ENCODE measurements around the gene ZNF764. TPM values are rescaled to one million over a fixed set of nuclear protein-coding genes. Genes with fewer than 3 reads are reported as not detected.

The ZNF764 gene
- total and polyA plus RNA-seq, 4 donors: 1.6 to 6.8 (median 4.2) TPM

DNA sequence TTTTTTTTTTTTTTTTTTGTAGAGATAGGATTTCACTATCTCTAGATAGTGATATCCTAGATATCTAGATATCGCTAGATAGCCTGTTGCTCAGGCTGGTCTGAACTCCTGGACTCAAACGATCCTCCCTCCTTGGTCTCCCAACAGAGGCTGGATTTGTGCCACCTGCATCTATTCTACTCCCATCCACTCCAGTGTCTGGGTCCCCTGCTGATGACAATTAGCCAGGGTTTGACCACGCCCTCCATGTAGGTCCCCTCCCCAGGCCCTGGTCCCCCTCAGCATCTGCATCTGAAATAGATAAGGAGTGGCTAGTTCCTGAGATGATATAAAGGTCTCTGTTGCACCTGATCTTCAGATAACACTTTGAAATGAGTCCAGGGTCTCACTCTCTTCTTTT is 11.1 kb upstream of the ZNF764 start:
- peaks cover 3 to 20% (median 13%) of the 10 kb centered on the region in 4 donors for H3K4me1 ChIP-seq (ENCODE audit: control insufficient read depth in 4 of 4, insufficient read depth in 4 of 4, low read length in 3 of 4)
- no peak overlapping the region for H3K27ac ChIP-seq (ENCODE audit: low read depth in 1 of 2, low read length in 2 of 2)
- 98% methylated on average over 3 of the region's 3 CpGs for WGBS
- H3K9me3 ChIP-seq (ENCODE audit: control insufficient read depth in 4 of 4, low read length in 3 of 4): no peaks in the 10 kb centered on the region
- no peaks in the 10 kb centered on the region for H3K27me3 ChIP-seq (ENCODE audit: control insufficient read depth in 4 of 4, insufficient read depth in 4 of 4, low read length in 3 of 4)
- no peak overlapping the region for H3K4me3 ChIP-seq (ENCODE audit: low read depth in 1 of 3, low read length in 3 of 3)
- TF ChIP-seq SP1 (IDR thresholded peaks at IDR 0.05): no peak
- DNase-seq (ENCODE audit: low spot score): no peak
- no peak overlapping the region for H3K9ac ChIP-seq (ENCODE audit: low read depth in 1 of 2, low read length in 2 of 2)
- peaks cover 0 to 1% (median 0%) of the 10 kb centered on the region in 4 donors for H3K36me3 ChIP-seq (ENCODE audit: control insufficient read depth in 4 of 4, insufficient read depth in 3 of 4, low read depth in 1 of 4, low read length in 3 of 4)

- Histone ChIP-seq H3K9ac (ENCODE audit: low read depth in 1 of 2, low read length in 2 of 2) (no peak overlapping the region), H3K27me3 (ENCODE audit: control insufficient read depth in 4 of 4, insufficient read depth in 4 of 4, low read length in 3 of 4) (no peaks in the 10 kb centered on the region), H3K4me3 (ENCODE audit: low read depth in 1 of 3, low read length in 3 of 3) (no peak overlapping the region), H3K4me1 (ENCODE audit: control insufficient read depth in 4 of 4, insufficient read depth in 4 of 4, low read length in 3 of 4) (peaks cover 3 to 20% (median 13%) of the 10 kb centered on the region in 4 donors), H3K9me3 (ENCODE audit: control insufficient read depth in 4 of 4, low read length in 3 of 4) (no peaks in the 10 kb centered on the region), H3K27ac (ENCODE audit: low read depth in 1 of 2, low read length in 2 of 2) (no peak overlapping the region), H3K36me3 (ENCODE audit: control insufficient read depth in 4 of 4, insufficient read depth in 3 of 4, low read depth in 1 of 4, low read length in 3 of 4) (peaks cover 0 to 1% (median 0%) of the 10 kb centered on the region in 4 donors)
- no peak for DNase-seq (ENCODE audit: low spot score)
- WGBS: 62% methylated on average over 6 of the region's 6 CpGs
- no peak for TF ChIP-seq GABPA (IDR thresholded peaks at IDR 0.05 in 1 of 2, conservative IDR thresholded peaks at IDR 0.05 in 1 of 2)
- no peak for TF ChIP-seq JUND (IDR thresholded peaks at IDR 0.05)
- no peak for TF ChIP-seq FOXA1 (IDR thresholded peaks at IDR 0.05)
- TF ChIP-seq ZBTB33 (IDR thresholded peaks at IDR 0.05): no peak
- no peak for TF ChIP-seq CTCF (IDR thresholded peaks at IDR 0.05; ENCODE audit: low read depth, low read length, missing input control)
- no peak for TF ChIP-seq RXRA (IDR thresholded peaks at IDR 0.05)
- TF ChIP-seq, protein P1, sequence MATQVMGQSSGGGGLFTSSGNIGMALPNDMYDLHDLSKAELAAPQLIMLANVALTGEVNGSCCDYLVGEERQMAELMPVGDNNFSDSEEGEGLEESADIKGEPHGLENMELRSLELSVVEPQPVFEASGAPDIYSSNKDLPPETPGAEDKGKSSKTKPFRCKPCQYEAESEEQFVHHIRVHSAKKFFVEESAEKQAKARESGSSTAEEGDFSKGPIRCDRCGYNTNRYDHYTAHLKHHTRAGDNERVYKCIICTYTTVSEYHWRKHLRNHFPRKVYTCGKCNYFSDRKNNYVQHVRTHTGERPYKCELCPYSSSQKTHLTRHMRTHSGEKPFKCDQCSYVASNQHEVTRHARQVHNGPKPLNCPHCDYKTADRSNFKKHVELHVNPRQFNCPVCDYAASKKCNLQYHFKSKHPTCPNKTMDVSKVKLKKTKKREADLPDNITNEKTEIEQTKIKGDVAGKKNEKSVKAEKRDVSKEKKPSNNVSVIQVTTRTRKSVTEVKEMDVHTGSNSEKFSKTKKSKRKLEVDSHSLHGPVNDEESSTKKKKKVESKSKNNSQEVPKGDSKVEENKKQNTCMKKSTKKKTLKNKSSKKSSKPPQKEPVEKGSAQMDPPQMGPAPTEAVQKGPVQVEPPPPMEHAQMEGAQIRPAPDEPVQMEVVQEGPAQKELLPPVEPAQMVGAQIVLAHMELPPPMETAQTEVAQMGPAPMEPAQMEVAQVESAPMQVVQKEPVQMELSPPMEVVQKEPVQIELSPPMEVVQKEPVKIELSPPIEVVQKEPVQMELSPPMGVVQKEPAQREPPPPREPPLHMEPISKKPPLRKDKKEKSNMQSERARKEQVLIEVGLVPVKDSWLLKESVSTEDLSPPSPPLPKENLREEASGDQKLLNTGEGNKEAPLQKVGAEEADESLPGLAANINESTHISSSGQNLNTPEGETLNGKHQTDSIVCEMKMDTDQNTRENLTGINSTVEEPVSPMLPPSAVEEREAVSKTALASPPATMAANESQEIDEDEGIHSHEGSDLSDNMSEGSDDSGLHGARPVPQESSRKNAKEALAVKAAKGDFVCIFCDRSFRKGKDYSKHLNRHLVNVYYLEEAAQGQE (IDR thresholded peaks at IDR 0.05): no peak
- TF ChIP-seq SP1 (IDR thresholded peaks at IDR 0.05): no peak
- no peak for TF ChIP-seq EGR1 (IDR thresholded peaks at IDR 0.05; ENCODE audit: low read depth in 2 of 2)
- TF ChIP-seq FOXA2 (IDR thresholded peaks at IDR 0.05): no peak
- TF ChIP-seq, protein P2, sequence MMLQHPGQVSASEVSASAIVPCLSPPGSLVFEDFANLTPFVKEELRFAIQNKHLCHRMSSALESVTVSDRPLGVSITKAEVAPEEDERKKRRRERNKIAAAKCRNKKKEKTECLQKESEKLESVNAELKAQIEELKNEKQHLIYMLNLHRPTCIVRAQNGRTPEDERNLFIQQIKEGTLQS (IDR thresholded peaks at IDR 0.05): no peak
- TF ChIP-seq NR2F2 (IDR thresholded peaks at IDR 0.05): no peak
- TF ChIP-seq HNF4G (IDR thresholded peaks at IDR 0.05): no peak
- no peak for TF ChIP-seq TAF1 (conservative IDR thresholded peaks at IDR 0.05)
- TF ChIP-seq YY1 (IDR thresholded peaks at IDR 0.05): no peak
- no peak for TF ChIP-seq HNF4A (conservative IDR thresholded peaks at IDR 0.05)
- no peak for TF ChIP-seq RAD21 (IDR thresholded peaks at IDR 0.05)
- TF ChIP-seq, protein P3, sequence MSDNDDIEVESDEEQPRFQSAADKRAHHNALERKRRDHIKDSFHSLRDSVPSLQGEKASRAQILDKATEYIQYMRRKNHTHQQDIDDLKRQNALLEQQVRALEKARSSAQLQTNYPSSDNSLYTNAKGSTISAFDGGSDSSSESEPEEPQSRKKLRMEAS (IDR thresholded peaks at IDR 0.05): no peak
Observed at GRCh38 chr16:30567991-30568638, 9.9 kb upstream of the ZNF764 start.
